HL-60 (cell line): Measurements from ENCODE around the gene LCOR.

ENCODE experiments used
- DNase-seq, 2 experiments: peaks; one replicate each; pipeline ENCODE4 v3.0.0-alpha.2; 2010 to 2020; ENCODE audit warnings: low read depth in 1 of 2, low spot score in 1 of 2
- H3K27ac ChIP-seq: fragments of 250-450 bp; sonication (Bioruptor Pico); replicated peaks from 2 replicates; pipeline ENCODE4 v1.5.1; 2020; ENCODE audit warnings: mild to moderate bottlenecking, moderate library complexity
- H3K27me3 ChIP-seq: fragments of 250-450 bp; sonication (Bioruptor Pico); 2 replicates; pipeline ENCODE4 v1.5.1; 2021; ENCODE audit warnings: mild to moderate bottlenecking, moderate library complexity; ENCODE audit not compliant: insufficient read depth, poor library complexity, severe bottlenecking
- H3K4me3 ChIP-seq: replicated peaks from 2 replicates; pipeline ENCODE4 v1.5.1; 2011; ENCODE audit warnings: mild to moderate bottlenecking, control low read depth, low read length; ENCODE audit not compliant: insufficient read depth
- CTCF ChIP-seq: IDR thresholded peaks from one replicate; pipeline ENCODE4 v1.5.1; 2011; ENCODE audit warnings: low read length, control low read depth, inconsistent platforms; ENCODE audit not compliant: insufficient read depth
- GABPA ChIP-seq: IDR thresholded peaks from 2 replicates; pipeline ENCODE4 v1.6.1; 2012; ENCODE audit warnings: low read depth
- POLR2AphosphoS5 ChIP-seq: IDR thresholded peaks from 2 replicates; pipeline ENCODE4 v1.6.1; 2012; ENCODE audit warnings: low read depth
- SPI1 ChIP-seq: IDR thresholded peaks from 2 replicates; pipeline ENCODE4 v1.6.1; 2012; ENCODE audit warnings: low read depth, mild to moderate bottlenecking, borderline replicate concordance
- TF ChIP-seq, protein P1 (sequence below): IDR thresholded peaks from 2 replicates; pipeline ENCODE4 v1.6.1; 2012; ENCODE audit warnings: low read depth; ENCODE audit not compliant: insufficient replicate concordance

Gene LCOR

GRCh38 chr10:96858038-96858705 is 26.1 kb downstream of the LCOR start:
- TF ChIP-seq CTCF (no peak), SPI1 (no peak), POLR2AphosphoS5 (no peak), GABPA (no peak)
- TF ChIP-seq, protein P1, sequence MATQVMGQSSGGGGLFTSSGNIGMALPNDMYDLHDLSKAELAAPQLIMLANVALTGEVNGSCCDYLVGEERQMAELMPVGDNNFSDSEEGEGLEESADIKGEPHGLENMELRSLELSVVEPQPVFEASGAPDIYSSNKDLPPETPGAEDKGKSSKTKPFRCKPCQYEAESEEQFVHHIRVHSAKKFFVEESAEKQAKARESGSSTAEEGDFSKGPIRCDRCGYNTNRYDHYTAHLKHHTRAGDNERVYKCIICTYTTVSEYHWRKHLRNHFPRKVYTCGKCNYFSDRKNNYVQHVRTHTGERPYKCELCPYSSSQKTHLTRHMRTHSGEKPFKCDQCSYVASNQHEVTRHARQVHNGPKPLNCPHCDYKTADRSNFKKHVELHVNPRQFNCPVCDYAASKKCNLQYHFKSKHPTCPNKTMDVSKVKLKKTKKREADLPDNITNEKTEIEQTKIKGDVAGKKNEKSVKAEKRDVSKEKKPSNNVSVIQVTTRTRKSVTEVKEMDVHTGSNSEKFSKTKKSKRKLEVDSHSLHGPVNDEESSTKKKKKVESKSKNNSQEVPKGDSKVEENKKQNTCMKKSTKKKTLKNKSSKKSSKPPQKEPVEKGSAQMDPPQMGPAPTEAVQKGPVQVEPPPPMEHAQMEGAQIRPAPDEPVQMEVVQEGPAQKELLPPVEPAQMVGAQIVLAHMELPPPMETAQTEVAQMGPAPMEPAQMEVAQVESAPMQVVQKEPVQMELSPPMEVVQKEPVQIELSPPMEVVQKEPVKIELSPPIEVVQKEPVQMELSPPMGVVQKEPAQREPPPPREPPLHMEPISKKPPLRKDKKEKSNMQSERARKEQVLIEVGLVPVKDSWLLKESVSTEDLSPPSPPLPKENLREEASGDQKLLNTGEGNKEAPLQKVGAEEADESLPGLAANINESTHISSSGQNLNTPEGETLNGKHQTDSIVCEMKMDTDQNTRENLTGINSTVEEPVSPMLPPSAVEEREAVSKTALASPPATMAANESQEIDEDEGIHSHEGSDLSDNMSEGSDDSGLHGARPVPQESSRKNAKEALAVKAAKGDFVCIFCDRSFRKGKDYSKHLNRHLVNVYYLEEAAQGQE = no peak
- no peak overlapping the region for H3K27ac ChIP-seq
- DNase-seq = no peak
- no peaks in the 10 kb centered on the region for H3K27me3 ChIP-seq
- no peak overlapping the region for H3K4me3 ChIP-seq

GRCh38 chr10:96858706-96859050 is 26.6 kb downstream of the LCOR start:
- no peak for DNase-seq
- Histone ChIP-seq H3K27me3 (no peaks in the 10 kb centered on the region), H3K27ac (no peak overlapping the region), H3K4me3 (no peak overlapping the region)
- TF ChIP-seq, protein P1 = no peak
- TF ChIP-seq GABPA (no peak), SPI1 (no peak), POLR2AphosphoS5 (no peak), CTCF (no peak)

- DNase-seq = no peak
- TF ChIP-seq, protein P1 = no peak
- no peak for TF ChIP-seq POLR2AphosphoS5
- no peak for TF ChIP-seq GABPA
- TF ChIP-seq CTCF = no peak
- TF ChIP-seq SPI1 = no peak
Measured at GRCh38 chr10:96860631-96861277, 28.7 kb downstream of the LCOR start.

More at GRCh38 chr10:96860631-96861277, 28.7 kb downstream of the LCOR start:
- Histone ChIP-seq H3K27me3 (no peaks in the 10 kb centered on the region), H3K4me3 (no peak overlapping the region), H3K27ac (no peak overlapping the region)
